HG03342 (cell line): ENCODE data around the gene PTMS.
"Not testable (repeated sequence)": the region's sequence is repeated elsewhere in the genome, so short reads cannot be mapped to it uniquely, and the experiment has no call there.

Source experiments
- ATAC-seq: cut with Tn5 transposase; IDR thresholded peaks from one replicate; pipeline ENCODE4 v1.9.1; 2021; ENCODE audit warnings: mild to moderate bottlenecking, moderate library complexity; ENCODE audit not compliant: unreplicated experiment

PTMS gene

GRCh38 chr12:6765634-6766581 lies at the start of gene PTMS:
Gene PTMS, plus strand, starts transcription at chr12:6766363. Its CDS starts 343 bp downstream, at chr12:6766706.
- peak; percentile 18 for ATAC-seq

GRCh38 chr12:6716874-6717437 lies 49.2 kb upstream of the PTMS start:
- no peak for ATAC-seq

- no peak for ATAC-seq
Observed at GRCh38 chr12:6722863-6723262, 43.3 kb upstream of the PTMS start.

- ATAC-seq: peak; percentile 91
Observed at GRCh38 chr12:6723607-6724408, 42.4 kb upstream of the PTMS start, which contains the start of gene COPS7A. Gene COPS7A, plus strand, starts transcription at chr12:6724046. Its CDS starts 611 bp downstream, at chr12:6724657.

GRCh38 chr12:6724409-6724797 lies 41.8 kb upstream of the PTMS start:
- no peak for ATAC-seq

GRCh38 chr12:6725350-6725749 lies 40.8 kb upstream of the PTMS start:
- ATAC-seq: no peak

GRCh38 chr12:6729186-6729585 lies 37.0 kb upstream of the PTMS start:
- ATAC-seq: no peak

GRCh38 chr12:6730169-6730568 lies 36.0 kb upstream of the PTMS start:
- no peak for ATAC-seq

GRCh38 chr12:6734506-6735387 lies 31.4 kb upstream of the PTMS start:
- ATAC-seq: no peak

- ATAC-seq: no peak
Observed at GRCh38 chr12:6735448-6736191, 30.5 kb upstream of the PTMS start.

- ATAC-seq: no peak
Observed at GRCh38 chr12:6736754-6737153, 29.4 kb upstream of the PTMS start.

- not testable (repeated sequence) for ATAC-seq
Observed at GRCh38 chr12:6742080-6742479, 24.1 kb upstream of the PTMS start.

- no peak for ATAC-seq
Observed at GRCh38 chr12:6742834-6743233, 23.3 kb upstream of the PTMS start.

- not testable (repeated sequence) for ATAC-seq
Observed at GRCh38 chr12:6743300-6743699, 22.9 kb upstream of the PTMS start.

- ATAC-seq: no peak
Observed at GRCh38 chr12:6745741-6746525, 20.2 kb upstream of the PTMS start.

GRCh38 chr12:6747216-6747615 lies 18.9 kb upstream of the PTMS start:
- ATAC-seq: no peak

GRCh38 chr12:6748761-6749160 lies 17.4 kb upstream of the PTMS start:
- ATAC-seq: no peak

- no peak for ATAC-seq
Observed at GRCh38 chr12:6750506-6750905, 15.7 kb upstream of the PTMS start.

GRCh38 chr12:6751767-6752166 lies 14.4 kb upstream of the PTMS start:
- ATAC-seq: no peak
